Measurements from ENCODE around the gene TMEM43. TPM values are rescaled to one million over a fixed set of nuclear protein-coding genes. Genes with fewer than 3 reads are reported as not detected.

The TMEM43 gene
- polyA plus RNA-seq, 3 donors: 53.2 to 57.6 (median 56.8) TPM

DNA sequence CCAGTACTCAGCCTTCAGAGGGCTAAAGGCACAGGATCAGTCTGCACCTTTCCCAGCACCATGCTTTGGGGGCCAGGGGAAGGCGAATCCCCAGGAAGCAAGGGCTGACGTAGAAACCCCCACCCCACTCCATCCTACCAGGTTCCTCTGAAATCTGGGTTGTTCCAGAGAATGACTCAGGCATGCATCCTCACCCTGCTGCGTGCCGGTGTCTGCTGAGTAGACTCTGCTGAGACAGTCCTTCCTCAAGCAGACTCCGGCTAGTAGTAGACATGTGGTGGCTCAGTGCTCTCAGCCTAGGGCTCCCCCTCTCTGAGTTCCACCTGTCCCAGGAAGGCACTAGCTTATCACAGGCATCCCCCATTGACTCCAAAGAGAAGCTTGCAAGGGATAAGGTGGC lies 9.0 kb downstream of the TMEM43 start:
- DNase-seq: no peak

DNA sequence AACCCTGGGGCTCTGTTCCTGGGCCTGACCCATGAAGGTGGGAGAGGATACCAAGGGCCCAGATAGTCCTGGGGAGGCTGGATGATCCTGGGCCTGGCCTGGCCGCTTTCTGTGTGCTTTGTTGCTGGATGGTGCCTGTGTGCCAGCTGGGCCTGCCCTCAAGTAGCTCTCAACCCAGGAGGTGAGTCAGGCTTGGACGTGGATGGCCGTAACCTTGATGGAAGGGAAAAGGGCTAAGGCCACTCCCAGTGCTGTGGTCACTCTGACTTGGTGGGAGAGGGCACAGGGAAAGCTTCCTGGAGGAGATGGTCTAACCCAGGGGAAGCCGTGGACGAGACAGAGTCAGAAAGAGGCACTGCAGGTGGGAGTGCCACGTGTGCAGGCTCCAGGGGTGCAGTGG lies 9.4 kb downstream of the TMEM43 start:
- no peak for DNase-seq

DNA sequence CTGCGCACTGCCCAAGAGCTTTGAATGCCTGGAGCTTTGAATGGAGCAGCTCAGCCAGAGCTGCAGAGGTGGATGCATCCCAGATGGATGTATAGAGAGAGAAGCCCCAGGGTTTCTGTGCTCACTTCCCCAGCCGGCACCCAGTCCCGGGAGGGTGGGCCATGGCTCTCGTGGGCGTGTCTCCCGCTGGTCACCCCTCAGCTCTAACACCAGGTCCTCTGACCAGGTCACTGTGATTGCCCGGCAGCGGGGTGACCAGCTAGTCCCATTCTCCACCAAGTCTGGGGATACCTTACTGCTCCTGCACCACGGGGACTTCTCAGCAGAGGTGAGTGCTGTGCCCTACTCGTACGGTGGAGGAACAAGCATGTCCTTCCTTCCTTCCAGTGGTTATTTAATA lies 10.7 kb downstream of the TMEM43 start:
- no peak for DNase-seq

DNA sequence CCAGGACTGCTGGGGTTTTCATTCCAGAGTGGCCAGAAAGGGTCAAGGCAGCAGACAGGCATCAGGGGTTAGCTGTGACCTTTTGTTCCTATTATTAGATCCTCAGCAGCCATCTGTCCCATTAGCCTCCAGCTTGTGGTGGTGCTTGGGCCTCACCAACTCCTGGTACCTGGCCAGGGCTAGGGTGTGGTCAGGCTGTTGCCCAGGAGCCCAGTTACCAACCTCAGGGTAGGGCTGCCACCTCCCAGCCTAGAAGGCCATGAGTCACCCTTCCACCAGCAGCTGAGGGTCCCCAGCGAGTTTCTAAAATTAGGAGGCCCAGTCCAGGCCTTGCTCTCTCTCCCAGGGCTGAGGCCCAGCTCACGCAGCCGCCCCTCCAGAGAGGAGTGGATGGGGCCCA lies 12.2 kb downstream of the TMEM43 start:
- no peak for DNase-seq

DNA sequence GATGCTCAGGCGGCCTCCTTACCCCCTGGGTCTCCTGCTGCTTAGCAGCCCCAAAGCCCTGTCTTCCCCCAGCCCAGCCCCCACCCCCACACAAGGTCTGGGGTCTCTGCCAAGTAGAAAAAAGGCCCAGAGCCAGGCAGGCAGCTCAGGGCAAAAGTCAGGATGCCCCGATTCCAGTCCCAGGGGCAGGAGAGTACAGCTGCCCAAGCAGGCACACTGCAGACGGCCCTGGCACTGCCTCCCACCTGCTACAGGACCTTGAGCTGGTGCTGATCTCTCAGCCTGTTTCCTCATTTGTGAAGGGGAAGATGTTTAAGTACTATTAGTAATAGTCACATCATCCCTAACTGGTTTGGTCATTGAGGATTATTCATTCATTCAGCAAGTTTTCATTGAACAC lies 12.6 kb downstream of the TMEM43 start:
- DNase-seq: no peak

DNA sequence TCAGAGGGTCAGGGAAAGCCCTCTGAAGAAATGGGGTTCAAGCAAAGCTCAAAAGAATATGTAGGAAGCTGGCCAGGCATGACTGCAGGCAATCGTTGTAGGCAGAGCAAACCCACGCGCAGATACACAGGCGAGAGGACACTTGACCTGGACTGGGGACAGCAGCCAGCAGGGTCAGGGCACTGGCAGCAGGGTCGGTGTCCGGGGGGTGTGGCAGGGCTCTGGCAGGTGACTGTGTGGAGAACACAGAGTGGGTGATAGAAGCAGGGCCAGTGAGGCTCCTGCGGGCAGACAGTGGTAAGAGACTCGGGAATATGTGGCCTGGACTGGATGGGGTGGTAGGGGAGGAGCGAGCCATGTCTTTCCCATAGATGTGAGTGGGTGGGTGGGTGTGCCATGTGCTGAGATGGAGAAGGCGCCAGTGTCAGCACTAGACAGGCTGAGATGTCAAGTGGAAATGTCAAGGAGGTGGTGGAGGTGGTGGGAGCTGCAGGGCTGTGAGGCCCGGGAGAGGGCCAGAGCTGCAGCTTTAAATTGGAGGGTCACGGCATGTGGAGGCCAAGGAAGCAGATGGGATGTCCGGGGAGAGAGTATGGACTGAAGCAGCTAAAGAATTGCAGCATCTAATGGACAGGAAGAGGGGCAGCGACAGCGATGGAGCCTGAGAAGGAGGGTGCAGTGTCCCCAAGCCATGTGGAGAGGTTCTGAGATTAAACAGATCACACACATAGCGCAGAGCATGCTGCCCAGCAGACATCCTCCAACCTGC lies 13.4 kb downstream of the TMEM43 start:
- no peak for DNase-seq

DNA sequence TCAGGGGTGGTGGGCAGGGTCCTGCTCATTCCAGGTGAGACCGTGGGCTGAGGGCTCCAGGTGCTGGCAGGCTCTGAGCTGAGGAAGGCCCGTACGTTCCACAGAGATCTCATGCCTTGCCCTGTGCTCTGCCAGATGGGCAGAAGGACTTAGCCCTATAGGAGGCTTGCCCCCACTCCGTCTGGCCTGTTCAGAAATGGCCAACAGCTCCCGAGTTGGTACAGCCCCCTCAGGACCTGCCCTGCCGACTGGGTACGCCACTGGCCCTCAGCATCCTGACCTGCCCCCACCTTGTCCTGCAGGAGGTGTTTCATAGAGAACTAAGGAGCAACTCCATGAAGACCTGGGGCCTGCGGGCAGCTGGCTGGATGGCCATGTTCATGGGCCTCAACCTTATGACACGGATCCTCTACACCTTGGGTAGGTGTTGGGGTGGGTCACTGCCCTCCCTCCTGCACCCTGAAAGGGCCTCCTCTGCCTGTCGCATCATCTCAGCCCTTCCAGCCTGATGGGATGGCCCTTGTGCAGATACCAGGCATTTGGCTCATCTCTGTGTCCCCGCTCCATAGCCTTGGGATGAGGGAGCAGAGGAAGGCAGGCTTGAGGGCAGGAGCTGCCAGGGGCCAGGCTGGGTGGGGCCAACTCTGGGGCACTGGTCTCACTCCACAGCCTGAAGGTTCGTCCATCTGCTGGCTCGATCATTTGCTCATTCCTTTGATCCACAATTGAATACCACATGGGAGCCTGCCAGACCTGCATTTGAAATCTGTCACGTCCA lies 14.2 kb downstream of the TMEM43 start:
- no peak for DNase-seq

DNA sequence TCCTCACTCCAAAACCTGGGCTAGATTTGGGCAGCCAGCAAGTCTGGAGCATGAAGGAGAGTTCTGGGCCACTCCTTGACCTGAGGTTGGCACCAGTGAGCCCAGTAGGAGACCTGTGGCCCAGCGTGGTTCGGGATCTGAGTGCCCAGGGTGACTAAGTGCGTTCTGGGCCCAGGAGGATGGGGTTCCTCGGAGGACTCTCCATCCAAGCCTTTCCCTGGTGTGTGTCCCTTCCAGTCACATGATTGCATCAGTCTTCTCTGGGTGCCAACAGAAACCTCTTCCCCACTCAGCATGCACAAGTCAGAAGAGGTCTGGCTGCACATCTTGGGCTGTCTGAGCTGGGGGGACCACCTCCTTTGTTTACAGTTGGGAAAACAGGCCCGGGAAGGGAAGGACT lies 14.9 kb downstream of the TMEM43 start:
- DNase-seq: no peak

DNA sequence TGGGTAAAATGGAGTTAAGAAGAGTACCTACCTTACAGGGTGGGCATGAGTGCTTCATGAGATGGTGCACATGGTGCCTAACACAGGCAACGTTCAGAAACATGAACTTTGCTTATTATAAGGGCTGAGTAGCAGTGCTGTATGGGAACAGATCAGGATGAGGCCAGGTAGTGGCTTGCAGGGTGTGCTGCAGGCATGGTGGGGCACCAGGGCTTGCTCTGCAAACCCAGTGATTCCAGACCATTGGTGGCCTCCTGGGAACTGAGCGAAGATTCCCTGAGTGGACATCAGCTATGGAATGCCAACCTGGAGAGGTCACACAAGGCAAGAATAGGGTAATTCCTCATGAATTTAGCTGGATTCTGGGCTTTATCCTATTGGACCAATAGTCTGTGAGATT lies 15.8 kb downstream of the TMEM43 start:
- no peak for DNase-seq

DNA sequence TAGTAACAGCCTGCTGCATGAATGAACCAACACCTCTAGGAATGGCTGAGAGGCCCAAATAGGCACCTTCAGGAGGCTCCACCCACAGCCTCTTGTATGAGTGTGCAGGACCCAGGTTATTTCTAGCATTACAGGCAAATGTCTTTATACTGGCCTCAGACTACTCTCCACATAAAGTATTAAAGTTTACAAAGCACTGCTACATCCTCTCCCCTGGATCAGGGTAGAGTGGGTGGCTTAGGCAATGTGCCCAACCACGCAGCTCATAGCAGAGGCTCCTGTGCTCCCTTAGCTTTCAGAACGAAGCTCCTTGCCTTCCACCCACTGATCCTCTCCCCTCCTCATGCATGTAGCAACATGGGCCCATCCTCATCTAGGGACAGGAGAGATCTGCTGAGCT lies 16.3 kb downstream of the TMEM43 start:
- DNase-seq: no peak

DNA sequence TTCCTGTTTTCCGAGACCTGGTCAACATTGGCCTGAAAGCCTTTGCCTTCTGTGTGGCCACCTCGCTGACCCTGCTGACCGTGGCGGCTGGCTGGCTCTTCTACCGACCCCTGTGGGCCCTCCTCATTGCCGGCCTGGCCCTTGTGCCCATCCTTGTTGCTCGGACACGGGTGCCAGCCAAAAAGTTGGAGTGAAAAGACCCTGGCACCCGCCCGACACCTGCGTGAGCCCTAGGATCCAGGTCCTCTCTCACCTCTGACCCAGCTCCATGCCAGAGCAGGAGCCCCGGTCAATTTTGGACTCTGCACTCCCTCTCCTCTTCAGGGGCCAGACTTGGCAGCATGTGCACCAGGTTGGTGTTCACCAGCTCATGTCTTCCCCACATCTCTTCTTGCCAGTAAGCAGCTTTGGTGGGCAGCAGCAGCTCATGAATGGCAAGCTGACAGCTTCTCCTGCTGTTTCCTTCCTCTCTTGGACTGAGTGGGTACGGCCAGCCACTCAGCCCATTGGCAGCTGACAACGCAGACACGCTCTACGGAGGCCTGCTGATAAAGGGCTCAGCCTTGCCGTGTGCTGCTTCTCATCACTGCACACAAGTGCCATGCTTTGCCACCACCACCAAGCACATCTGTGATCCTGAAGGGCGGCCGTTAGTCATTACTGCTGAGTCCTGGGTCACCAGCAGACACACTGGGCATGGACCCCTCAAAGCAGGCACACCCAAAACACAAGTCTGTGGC lies 16.9 kb downstream of the TMEM43 start:
- no peak for DNase-seq

DNA sequence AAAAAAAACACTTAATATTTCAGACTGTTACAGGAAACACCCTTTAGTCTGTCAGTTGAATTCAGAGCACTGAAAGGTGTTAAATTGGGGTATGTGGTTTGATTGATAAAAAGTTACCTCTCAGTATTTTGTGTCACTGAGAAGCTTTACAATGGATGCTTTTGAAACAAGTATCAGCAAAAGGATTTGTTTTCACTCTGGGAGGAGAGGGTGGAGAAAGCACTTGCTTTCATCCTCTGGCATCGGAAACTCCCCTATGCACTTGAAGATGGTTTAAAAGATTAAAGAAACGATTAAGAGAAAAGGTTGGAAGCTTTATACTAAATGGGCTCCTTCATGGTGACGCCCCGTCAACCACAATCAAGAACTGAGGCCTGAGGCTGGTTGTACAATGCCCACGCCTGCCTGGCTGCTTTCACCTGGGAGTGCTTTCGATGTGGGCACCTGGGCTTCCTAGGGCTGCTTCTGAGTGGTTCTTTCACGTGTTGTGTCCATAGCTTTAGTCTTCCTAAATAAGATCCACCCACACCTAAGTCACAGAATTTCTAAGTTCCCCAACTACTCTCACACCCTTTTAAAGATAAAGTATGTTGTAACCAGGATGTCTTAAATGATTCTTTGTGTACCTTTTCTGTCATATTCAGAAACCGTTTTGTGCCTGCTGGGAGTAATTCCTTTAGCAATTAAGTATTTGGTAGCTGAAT lies 17.9 kb downstream of the TMEM43 start:
- no peak for DNase-seq

DNA sequence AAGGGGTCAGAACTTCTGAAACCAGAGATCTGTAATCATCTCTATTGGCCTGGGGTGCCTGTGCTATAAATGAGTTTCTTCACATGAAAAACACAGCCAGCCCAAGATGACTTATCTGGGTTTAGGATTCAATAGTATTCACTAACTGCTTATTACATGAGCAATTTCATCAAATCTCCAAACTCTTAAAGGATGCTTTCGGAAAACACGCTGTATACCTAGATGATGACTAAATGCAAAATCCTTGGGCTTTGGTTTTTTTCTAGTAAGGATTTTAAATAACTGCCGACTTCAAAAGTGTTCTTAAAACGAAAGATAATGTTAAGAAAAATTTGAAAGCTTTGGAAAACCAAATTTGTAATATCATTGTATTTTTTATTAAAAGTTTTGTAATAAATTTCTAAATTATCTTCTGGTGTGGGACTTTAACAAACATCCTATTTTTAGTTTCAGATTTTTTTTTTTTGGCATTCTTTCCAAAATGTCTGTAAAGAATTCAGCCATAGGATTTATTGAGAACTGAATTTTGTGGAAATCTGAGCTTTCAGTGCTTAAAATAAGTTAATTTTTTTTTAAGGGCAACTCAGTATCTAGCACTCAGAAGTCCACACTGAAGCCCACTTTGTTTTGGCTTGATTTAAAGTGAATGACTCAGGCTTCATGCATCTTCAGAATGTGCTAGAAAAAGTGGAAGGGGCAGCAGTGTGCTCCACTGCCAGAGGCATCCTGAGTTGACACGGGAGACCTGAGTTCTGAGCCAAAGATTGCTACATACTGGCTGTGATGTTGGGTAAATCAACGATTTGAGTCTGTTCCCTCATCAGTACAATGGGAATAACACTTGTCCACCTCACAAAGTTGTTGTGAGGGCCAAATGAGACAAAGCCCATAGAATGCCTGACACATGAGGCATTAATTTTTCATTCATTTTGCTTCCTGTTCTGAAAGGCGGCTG lies 18.7 kb downstream of the TMEM43 start:
- DNase-seq: peak; percentile 33

DNA sequence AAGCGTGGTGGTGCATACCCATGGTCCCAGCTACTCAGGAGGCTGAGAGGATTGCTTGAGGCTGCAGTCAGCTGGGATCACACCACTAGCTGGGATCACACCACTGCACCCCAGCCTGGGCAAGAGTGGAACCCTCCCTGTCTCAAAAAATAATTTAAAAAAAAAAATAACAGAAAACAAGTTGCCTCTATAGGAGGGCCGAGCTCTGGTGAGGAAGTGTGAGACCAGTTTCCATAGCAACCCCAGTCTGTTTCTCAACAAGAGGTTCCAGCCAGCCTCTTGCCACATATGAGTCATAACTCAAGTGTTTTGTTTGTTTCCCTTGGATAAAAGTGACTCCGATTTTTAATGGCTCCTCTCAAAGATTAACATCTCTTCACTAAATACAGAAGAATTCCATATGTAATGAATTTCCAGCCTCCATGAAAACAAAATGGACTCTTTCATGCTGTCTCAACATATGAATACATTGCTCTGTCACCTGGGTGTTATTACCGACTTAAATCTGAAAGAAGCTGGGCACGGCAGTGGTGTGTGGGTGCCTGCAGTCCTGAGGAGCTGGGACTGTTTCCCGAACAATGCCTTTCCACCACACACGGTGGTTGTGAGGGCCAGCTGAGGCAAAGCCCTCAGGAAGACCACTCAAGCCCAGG lies 19.7 kb downstream of the TMEM43 start:
- peak; percentile 93 for DNase-seq

DNA sequence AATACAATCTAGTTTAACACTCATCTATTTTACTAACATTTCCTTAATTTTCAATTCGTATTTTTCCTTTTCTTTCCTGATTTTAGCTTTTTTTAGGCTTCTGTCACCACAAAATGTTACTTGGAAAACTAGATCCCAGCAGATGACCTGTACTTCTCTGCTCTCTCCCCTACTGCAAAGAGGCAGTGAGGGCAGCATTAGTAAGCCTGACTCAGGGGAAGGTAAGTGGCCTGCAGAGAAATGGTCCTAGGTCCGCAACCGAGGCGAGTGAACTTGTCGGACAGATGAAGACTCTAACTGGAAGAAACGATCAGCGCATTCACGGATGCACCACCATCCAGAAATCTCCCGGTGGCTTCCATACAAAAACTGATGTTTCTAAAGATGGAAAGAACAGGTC lies 20.4 kb downstream of the TMEM43 start:
- DNase-seq: no peak

DNA sequence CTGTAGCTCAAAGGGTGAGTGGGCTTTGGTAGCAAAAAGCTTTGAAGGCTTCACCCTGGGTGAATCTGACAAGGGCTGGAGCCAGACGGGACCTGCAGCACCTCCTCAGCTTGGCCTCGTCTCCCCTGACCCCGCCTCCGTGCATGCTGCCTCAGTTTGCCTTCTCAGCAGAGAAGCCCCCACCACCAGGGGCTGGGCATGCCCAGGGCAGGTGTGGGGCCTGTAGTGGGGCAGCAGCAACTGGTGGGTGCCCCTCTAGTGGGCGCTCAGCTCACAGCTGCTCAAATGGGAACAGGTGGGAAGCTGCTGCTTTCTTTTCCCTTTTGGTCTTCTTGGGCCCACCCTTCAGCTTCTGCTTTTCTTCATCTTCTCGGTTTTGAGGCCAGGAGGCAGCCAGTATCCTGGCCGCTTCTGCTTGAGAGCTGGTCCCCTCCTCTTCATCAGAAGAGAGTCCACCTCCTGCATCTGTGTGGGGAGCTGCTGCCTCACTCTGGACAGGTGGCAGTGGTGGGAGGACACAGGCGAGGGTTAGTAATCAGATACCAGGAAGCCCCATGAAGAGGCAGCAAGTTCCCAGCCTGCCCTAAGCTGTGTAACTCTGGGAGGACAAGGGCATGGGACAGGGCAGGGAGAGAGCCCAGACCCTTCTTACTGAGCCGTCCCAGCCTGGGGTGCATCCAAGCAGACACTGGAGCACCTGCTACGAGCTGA lies 21.0 kb downstream of the TMEM43 start:
- DNase-seq: no peak

DNA sequence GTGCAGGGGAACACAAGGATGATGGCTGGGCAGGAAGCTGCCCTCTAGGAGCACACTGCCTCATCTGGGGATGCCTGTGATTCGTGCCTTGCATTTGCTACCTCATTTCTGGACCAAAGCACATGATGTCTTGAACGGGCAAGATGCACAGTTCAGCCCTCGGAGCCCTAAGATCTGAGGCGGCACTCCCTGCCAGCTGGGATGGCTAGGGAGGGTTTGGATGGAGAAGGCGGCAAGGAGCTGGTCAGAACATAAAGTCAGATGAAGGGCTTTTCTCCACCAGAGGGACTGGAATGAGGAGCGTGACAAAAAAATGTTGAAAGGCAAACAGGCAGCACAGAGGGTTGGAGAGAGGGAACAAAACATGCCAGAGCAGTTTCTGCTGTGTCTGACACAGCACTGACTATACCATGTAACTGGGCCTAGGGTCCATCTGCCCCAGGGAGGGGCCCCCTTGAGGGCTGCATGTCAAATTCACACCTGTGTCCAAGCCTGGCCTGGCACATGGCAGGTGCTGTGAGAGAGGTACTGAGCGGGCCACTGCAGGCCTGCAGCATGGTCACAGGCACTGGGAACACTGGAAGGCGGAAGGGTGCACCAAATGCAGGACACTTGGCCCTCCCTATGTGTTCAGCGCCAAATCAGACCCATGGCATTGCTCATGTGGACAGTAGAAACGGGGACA lies 21.7 kb downstream of the TMEM43 start:
- DNase-seq: no peak

DNA sequence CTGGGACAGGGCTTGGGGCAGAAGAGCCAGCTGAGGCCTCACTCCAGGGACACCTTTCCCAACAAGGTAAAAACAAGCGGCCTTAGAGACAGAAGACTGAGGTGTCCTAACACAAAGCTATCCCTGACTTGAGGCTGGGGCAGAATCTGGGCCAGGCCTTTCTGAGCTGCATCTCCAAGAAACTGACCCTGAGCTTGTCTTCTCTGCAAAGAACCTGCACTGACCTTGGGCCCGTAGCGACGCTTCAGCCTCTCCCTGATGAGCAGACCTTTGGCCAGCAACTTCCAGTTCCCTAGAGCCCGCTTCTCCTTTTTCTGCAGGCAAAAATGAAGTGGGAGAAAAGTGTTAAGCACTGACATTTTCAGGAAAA lies 22.2 kb downstream of the TMEM43 start:
- DNase-seq: no peak

DNA sequence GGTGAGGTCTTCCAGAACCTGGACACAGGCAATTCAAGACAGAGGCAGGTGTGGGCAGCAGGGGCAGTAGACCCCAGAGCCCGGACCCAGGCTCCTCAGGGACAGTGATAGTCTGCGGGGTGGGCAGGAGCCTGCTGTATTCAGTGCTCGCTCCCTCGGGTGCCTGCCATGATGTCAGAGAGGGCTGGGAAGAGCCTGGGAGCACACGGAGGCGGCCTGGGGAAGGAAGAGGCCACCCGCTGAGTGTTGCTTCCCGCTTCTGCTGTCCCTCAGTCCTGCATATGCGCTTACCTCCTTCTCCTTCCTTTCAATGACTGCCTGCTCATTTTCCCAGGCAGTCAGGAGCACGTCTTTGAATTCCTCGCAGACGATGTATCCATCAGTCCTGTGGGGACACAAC lies 22.8 kb downstream of the TMEM43 start:
- no peak for DNase-seq
